ENCODE results near the gene PDLIM5.

DNA sequence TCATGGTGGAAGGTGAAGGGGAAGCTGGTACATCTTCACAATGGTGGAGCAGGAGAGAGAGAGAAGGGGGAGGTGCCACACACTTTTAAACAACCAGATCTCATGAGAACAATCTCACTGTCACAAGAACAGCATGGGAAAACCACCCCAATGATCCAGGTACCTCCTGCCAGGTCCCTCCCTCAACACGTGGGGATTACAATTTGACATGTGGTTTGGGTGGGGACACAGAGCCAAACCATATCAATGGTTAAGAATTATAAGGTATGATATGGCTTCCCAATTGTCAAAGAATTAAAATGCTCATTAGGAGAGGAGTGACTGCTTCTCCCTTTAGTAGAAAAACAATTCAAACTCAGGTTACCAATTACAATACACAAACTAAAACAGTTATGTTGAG lies 143.3 kb downstream of the PDLIM5 start:
- TF ChIP-seq CTCF (conservative IDR thresholded peaks at IDR 0.05; ENCODE audit: low read length) (no peak), EZH2phosphoT487 (IDR thresholded peaks at IDR 0.05; ENCODE audit: borderline replicate concordance, low read depth, low read length) (no peak)
